ENCODE measurements around the gene COX17.

Gene COX17

GRCh38 chr3:119662604-119663373, 14.4 kb downstream of the COX17 start:
- no peak for TF ChIP-seq ZNF274 (IDR thresholded peaks at IDR 0.05; ENCODE audit: low read depth, low read length)
- no peak overlapping the region for H3K4me3 ChIP-seq (ENCODE audit: low read length)

GRCh38 chr3:119660474-119661440, 16.4 kb downstream of the COX17 start, which contains the start of gene POPDC2:
Gene POPDC2 (minus strand): TSS chr3:119660589. CDS start chr3:119660423, 166 bp downstream.
- no peak for TF ChIP-seq ZNF274 (IDR thresholded peaks at IDR 0.05; ENCODE audit: low read depth, low read length)

GRCh38 chr3:119659606-119660291, 17.5 kb downstream of the COX17 start:
- TF ChIP-seq ZNF274 (IDR thresholded peaks at IDR 0.05; ENCODE audit: low read depth, low read length): no peak
- H3K4me3 ChIP-seq (ENCODE audit: low read length): no peak overlapping the region

More at GRCh38 chr3:119660474-119661440, 16.4 kb downstream of the COX17 start, which contains the start of gene POPDC2:
- no peak within 1 kb of the TSS for H3K4me3 ChIP-seq (ENCODE audit: low read length)

- no peak for TF ChIP-seq ZNF274 (IDR thresholded peaks at IDR 0.05; ENCODE audit: low read depth, low read length)
- H3K4me3 ChIP-seq (ENCODE audit: low read length): no peak overlapping the region
Measured at GRCh38 chr3:119658994-119659393, 18.2 kb downstream of the COX17 start.

GRCh38 chr3:119657887-119658702, 19.1 kb downstream of the COX17 start:
- no peak for TF ChIP-seq ZNF274 (IDR thresholded peaks at IDR 0.05; ENCODE audit: low read depth, low read length)
- H3K4me3 ChIP-seq (ENCODE audit: low read length): no peak overlapping the region

GRCh38 chr3:119653876-119654275, 23.3 kb downstream of the COX17 start:
- no peak overlapping the region for H3K4me3 ChIP-seq (ENCODE audit: low read length)
- TF ChIP-seq ZNF274 (IDR thresholded peaks at IDR 0.05; ENCODE audit: low read depth, low read length): no peak

- no peak overlapping the region for H3K4me3 ChIP-seq (ENCODE audit: low read length)
Measured at GRCh38 chr3:119652306-119653033, 24.7 kb downstream of the COX17 start.

GRCh38 chr3:119649761-119650160, 27.4 kb downstream of the COX17 start:
- no peak overlapping the region for H3K4me3 ChIP-seq (ENCODE audit: low read length)
- TF ChIP-seq ZNF274 (IDR thresholded peaks at IDR 0.05; ENCODE audit: low read depth, low read length): no peak

More at GRCh38 chr3:119652306-119653033, 24.7 kb downstream of the COX17 start:
- TF ChIP-seq ZNF274 (IDR thresholded peaks at IDR 0.05; ENCODE audit: low read depth, low read length): no peak

GRCh38 chr3:119647843-119648575, 29.2 kb downstream of the COX17 start:
- TF ChIP-seq ZNF274 (IDR thresholded peaks at IDR 0.05; ENCODE audit: low read depth, low read length): no peak
- H3K4me3 ChIP-seq (ENCODE audit: low read length): no peak overlapping the region

- no peak for TF ChIP-seq ZNF274 (IDR thresholded peaks at IDR 0.05; ENCODE audit: low read depth, low read length)
Measured at GRCh38 chr3:119647171-119647570, 30.0 kb downstream of the COX17 start.

GRCh38 chr3:119645813-119646212, 31.4 kb downstream of the COX17 start:
- TF ChIP-seq ZNF274 (IDR thresholded peaks at IDR 0.05; ENCODE audit: low read depth, low read length): no peak
- no peak overlapping the region for H3K4me3 ChIP-seq (ENCODE audit: low read length)

More at GRCh38 chr3:119647171-119647570, 30.0 kb downstream of the COX17 start:
- H3K4me3 ChIP-seq (ENCODE audit: low read length): no peak overlapping the region

GRCh38 chr3:119644481-119644880, 32.7 kb downstream of the COX17 start:
- TF ChIP-seq ZNF274 (IDR thresholded peaks at IDR 0.05; ENCODE audit: low read depth, low read length): no peak
- H3K4me3 ChIP-seq (ENCODE audit: low read length): no peak overlapping the region
